NCI-H510A (cell line): ENCODE results near the gene DMD.
"Not testable (repeated sequence)": the region's sequence is repeated elsewhere in the genome, so short reads cannot be mapped to it uniquely, and the experiment has no call there.

Experiments used
- DNase-seq: peaks from one replicate; lab custom pipeline; 2025; lab: John Stamatoyannopoulos, UW

DMD gene

DNA sequence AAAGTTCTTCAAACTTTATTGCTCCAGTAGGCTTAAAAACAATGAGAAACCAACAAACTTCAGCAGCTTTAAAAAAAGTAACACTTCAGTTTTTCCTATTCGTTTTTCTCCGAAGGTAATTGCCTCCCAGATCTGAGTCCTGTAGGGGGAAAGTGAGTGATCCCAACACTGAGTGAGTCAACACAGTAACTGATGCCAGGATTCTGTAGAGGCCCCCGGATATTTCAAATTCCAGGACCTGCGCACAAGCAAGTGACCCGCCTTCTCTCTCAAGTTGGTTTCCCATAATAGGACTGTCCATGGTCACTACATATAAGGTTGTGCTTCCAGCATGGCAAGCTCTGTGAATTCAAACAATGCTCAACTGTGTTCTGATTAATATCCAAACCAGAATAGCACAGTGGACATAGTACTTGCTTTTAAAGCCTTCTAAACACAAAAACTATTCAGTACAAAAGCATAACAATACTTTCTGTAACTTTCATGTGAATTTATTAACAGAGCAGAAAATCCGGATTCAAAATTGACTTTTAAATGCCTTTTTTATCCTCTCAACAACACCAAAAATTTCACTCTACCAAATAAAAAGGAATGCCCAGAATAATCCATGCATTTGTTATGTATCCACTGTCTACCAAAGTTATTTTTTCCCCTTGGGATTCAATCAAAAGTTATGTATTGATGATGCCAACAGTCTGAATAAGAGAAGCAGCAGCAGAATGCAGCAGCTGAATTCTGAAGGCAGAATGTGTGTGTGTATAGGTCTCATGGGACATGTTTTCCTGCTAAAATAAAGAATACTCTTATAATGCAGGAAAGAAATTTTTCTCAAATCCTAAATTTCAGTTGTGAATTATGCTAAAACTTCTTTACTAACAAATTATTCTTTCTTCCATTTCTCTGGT is at the start of gene DMD:
DMD (minus strand) TSS at position 194 of the 905 bp plus-strand sequence. CDS start 237 bp downstream, outside the sequence.
- no peak for DNase-seq

GRCh38 chrX:33252306-33252825 is 41.0 kb upstream of the DMD start:
- DNase-seq, result no peak

- no peak for DNase-seq
Measured at GRCh38 chrX:33218819-33219218, 7.5 kb upstream of the DMD start.

- no peak for DNase-seq
Measured at GRCh38 chrX:33210156-33210555, 1.2 kb downstream of the DMD start.

- DNase-seq, result no peak
Measured at GRCh38 chrX:33207056-33207455, 4.3 kb downstream of the DMD start.

DNA sequence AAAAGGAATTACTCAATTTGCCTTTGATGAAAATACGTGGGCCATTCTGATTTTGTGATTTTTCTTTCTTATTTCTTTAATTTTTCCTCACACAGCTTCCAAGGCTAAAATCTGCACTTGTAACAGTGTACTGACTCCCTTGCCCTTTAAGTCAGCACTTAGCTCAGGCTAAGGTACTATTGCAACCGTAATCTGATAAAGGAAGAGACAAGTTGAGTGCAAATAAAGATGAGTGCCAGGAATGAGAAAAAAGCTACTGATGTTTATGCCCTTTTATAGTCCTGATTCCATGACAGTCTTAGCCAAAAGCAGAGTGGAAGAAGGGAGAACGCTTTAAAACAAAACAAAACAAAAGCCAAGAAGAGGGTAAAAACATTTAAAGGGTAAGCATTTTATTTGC is 6.0 kb downstream of the DMD start:
- no peak for DNase-seq

GRCh38 chrX:33204889-33205288 is 6.5 kb downstream of the DMD start:
- DNase-seq, result no peak

DNA sequence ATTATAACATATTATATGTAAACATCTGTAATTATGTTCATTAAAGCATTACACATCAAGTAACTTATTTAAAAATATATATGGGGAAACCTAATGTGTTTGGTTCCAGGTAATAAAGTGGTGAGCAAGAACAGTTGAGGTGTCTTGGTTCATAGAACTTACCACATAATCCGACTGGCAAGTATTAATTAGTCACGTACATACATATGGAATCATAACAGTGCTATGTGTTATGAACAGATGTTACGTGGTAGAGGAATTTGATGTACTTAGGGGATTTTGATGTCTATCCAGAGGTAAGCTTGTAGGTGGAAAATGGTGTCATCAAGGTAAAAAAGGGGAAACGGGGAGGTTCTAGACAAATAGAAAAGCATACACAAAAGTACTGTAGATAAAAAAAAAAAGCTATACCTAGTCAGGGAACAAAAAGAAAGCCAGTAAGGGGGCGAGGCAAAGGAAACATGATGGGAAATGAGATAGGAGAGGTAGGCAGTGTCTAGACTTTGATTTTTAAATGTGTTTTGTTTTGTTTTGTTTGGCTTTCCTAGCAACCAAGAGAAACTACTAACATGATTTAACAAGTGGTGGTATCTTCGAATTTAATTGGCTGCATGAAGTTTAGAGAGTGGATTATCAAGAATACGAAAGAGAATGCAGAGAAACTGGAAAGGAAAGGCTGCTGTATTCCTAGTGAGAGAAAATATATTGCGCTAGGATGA is 12.6 kb downstream of the DMD start:
- DNase-seq, result no peak

DNA sequence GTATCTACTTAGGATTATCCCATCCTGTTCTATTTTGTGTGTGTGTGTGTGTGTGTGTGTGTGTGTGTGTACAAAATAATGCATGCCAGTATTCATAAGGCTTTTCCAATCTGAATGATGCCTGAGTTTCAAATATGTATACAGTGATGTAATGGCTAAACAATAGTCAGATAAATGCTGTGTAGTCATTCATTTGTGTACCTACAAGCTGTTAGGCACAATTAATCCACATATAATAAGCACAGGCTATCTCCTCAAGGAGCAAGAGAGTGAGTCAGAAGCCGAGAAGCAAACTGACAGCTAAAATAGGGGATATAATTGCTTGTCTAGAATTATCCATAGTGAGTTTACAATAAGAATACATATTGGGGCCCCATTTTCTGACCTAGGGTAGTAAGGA is 15.7 kb downstream of the DMD start:
- DNase-seq, result no peak

- no peak for DNase-seq
Measured at GRCh38 chrX:33194876-33195433, 16.4 kb downstream of the DMD start.

- no peak for DNase-seq
Measured at GRCh38 chrX:33194289-33194688, 17.1 kb downstream of the DMD start.

- no peak for DNase-seq
Measured at GRCh38 chrX:33190016-33190415, 21.3 kb downstream of the DMD start.

GRCh38 chrX:33188881-33189280 is 22.5 kb downstream of the DMD start:
- no peak for DNase-seq

DNA sequence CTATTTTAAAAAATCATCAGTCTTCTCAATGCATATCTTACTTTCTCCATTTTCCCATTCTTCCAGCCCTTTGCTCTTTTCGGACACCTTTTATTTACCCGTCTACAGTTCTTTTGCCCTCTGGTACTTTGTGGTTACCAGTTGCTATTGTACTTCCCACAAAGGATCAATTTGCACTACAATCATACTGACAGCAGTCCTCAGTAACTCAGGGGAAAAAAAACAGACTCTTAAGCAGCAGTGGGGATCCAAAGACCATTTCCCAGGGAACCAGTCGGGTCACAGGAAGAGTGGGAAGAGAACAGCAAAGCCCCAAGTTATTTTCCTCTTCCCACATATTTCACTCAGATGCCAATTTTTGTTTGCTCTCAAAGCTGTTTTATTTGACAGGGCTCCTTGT is 23.1 kb downstream of the DMD start:
- no peak for DNase-seq

DNA sequence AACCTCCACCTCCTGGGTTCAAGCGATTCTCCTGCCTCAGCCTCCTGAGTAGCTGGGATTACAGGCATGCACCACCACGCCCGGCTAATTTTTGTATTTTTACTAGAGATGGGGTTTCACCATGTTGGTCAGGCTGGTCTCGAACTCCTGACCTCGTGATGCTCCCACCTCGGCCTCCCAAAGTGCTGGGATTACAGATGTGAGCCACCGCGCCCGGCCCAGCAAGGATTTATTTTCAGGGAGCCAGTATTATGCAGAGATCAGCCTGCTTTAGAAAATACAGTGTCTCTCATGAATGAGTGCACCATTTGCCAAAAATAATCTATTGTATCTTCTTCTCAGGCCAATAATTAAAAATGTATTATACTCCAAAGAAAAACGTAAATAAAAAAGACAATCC is 26.5 kb downstream of the DMD start:
- not testable (repeated sequence) for DNase-seq

DNA sequence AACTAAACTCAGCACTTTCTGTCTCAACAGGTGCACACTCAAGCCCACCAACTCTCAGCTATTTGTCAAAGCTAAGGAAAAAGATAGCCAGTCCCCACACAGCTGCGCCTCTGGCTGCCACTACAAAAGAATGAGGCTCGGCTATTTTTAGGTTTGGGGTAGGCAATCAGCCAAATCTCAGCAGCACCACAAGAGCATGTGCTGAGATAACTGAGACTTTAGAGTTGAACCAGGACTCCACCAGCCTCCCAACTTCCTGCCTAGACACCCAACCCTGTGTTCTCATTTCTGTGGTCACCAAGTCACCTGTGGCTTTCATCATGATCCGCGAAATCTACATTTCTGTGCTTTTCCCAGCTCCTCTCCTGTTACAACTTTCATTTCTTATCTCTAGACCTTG is 28.0 kb downstream of the DMD start:
- no peak for DNase-seq

- DNase-seq, result no peak
Measured at GRCh38 chrX:33178690-33179089, 32.7 kb downstream of the DMD start.

- no peak for DNase-seq
Measured at GRCh38 chrX:33178218-33178617, 33.1 kb downstream of the DMD start.

- DNase-seq, result no peak
Measured at GRCh38 chrX:33175201-33175600, 36.1 kb downstream of the DMD start.

DNA sequence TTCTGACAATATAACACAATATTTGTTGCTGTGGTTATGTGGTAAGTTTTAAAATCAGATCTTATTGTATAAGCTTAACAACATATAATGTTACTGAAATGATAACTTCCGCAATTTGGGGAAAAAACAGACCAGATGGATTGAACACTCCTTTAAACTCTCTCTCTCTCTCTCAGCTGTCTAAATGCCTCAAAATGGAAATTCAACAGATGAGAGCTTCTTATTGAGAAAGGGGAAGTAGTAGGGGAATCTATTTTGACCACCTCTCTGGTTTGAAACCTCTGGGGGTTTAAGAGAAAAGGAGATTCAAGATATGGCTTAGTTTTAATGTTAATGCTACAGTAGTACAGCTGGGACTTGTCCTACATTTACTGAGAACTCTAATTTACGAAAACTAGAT is 40.3 kb downstream of the DMD start:
- no peak for DNase-seq

GRCh38 chrX:33161829-33162228 is 49.5 kb downstream of the DMD start:
- DNase-seq, result no peak

GRCh38 chrX:33160273-33160672 is 51.1 kb downstream of the DMD start:
- no peak for DNase-seq
